A549 treated with DMSO at 1 μM for 4 hours (cell line): Measurements from ENCODE around the gene CAPN10. TPM values are rescaled to one million over a fixed set of nuclear protein-coding genes. Genes with fewer than 3 reads are reported as not detected.

Source experiments
- total RNA-seq: library from RNA; stranded (reverse); fragments of 200-300 nt; extraction: Qiagen RNA extraction; gene quantifications from 5 replicates; pipeline ENCODE4 v1.2.3, GENCODE V29; 2022; ENCODE audit warnings: low read depth

The CAPN10 gene
- 13.3 to 24.8 TPM (median 22.3 TPM) in 5 replicates for total RNA-seq

GRCh38 chr2:240586198-240586918, at the start of gene CAPN10:
TSS of gene CAPN10 (plus strand) at chr2:240586734. CDS start at chr2:240586912, 178 bp downstream.

GRCh38 chr2:240557808-240558207, 28.7 kb upstream of the CAPN10 start, which contains the start of gene ANKMY1:
TSS of gene ANKMY1 (minus strand) at chr2:240557988. CDS start at chr2:240557335, 653 bp downstream.

GRCh38 chr2:240560084-240560479, 26.5 kb upstream of the CAPN10 start, which contains the start of gene DUSP28:
TSS of gene DUSP28 (plus strand) at chr2:240560357. CDS start at chr2:240560685, 328 bp downstream.

GRCh38 chr2:240567872-240568677, 18.5 kb upstream of the CAPN10 start, which contains the start of gene RNPEPL1:
TSS of gene RNPEPL1 (plus strand) at chr2:240568484. CDS start at chr2:240568587, 103 bp downstream.

GRCh38 chr2:240624950-240625621, 38.6 kb downstream of the CAPN10 start, which contains the start of gene GPR35:
TSS of gene GPR35 (plus strand) at chr2:240625480. CDS start at chr2:240629953, 4,473 bp downstream.

Other genes with a start within 250 kb of the CAPN10 start
- 175 to 222 TPM (median 194 TPM) in 5 replicates for gene GPC1, start 151.1 kb upstream of the CAPN10 start, total RNA-seq
- gene ANKMY1, start 28.7 kb upstream of the CAPN10 start, total RNA-seq, result 9.1 to 14.1 TPM (median 12.4 TPM) in 5 replicates
- gene DUSP28, start 26.4 kb upstream of the CAPN10 start, total RNA-seq, result 3.7 to 9.4 TPM (median 7.3 TPM) in 5 replicates
- gene RNPEPL1, start 18.2 kb upstream of the CAPN10 start, total RNA-seq, result 49.6 to 66.3 TPM (median 64.6 TPM) in 5 replicates
- 0.58 to 1.2 TPM (median 0.75 TPM) in 5 replicates for gene GPR35, start 38.7 kb downstream of the CAPN10 start, total RNA-seq
- gene AQP12B, start 96.2 kb downstream of the CAPN10 start, total RNA-seq, result not detected in 5 replicates
- not detected in 5 replicates for gene AQP12A, start 105.1 kb downstream of the CAPN10 start, total RNA-seq
- gene KIF1A, start 233.5 kb downstream of the CAPN10 start, total RNA-seq, result 0.62 to 0.84 TPM (median 0.78 TPM) in 5 replicates